GM12801 (cell line): ENCODE data around the gene NDOR1.

Source experiments
- TF ChIP-seq, protein P1 (sequence below): IDR thresholded peaks from one replicate; pipeline ENCODE4 v1.5.1; 2011; ENCODE audit warnings: control low read depth; ENCODE audit not compliant: insufficient read length; ENCODE audit errors: extremely low read depth

Gene NDOR1

GRCh38 chr9:137244486-137245449, 39.3 kb downstream of the NDOR1 start:
- TF ChIP-seq, protein P1, sequence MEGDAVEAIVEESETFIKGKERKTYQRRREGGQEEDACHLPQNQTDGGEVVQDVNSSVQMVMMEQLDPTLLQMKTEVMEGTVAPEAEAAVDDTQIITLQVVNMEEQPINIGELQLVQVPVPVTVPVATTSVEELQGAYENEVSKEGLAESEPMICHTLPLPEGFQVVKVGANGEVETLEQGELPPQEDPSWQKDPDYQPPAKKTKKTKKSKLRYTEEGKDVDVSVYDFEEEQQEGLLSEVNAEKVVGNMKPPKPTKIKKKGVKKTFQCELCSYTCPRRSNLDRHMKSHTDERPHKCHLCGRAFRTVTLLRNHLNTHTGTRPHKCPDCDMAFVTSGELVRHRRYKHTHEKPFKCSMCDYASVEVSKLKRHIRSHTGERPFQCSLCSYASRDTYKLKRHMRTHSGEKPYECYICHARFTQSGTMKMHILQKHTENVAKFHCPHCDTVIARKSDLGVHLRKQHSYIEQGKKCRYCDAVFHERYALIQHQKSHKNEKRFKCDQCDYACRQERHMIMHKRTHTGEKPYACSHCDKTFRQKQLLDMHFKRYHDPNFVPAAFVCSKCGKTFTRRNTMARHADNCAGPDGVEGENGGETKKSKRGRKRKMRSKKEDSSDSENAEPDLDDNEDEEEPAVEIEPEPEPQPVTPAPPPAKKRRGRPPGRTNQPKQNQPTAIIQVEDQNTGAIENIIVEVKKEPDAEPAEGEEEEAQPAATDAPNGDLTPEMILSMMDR, result no peak

DNA sequence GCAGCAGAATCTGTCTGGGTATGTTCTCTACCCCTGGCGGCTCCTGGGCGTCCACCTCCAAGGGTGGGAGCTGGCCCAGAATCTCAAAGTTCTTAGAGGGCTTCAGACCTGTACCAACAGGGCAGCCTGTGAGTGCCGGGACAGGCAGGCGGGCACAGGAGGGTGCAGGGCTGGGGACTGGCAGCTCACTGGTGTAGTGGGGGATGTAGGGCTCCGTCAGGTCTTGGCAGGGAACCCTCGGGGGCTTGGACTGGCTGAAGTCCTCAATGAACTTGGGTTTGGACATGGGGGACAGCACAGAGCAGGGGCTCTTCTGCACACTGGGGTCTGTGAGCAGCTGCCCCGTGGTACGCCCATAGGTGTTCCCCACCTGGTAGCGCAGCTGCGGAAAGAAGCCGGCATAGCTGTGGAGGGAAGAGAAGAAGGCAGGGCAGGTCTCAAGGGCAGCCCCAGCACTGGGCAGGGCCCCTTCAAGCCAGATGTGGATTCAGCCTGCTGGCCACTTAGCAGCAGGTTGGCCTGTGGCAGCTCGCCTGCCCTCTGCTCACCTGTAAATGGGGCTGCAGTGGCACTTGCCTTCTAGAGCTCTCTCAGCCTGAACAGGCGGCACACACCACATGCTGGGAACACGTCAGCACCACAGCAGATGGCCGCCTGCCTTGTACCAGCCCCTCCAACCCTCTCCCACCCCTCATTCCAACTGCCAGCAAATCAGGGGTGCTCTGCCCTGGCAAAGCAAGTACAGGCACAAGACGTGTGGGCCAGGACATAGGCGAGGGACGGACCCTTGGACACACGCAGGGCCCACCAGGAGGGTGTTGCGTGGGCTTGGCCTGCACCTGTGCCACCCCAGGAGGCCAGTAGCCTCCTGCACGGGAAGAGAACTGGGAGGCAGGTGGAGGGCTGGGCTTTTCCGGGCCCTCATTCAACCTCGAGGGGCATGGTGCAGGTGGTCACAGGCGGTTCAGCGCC, 40.2 kb downstream of the NDOR1 start:
- TF ChIP-seq, protein P1, result no peak

DNA sequence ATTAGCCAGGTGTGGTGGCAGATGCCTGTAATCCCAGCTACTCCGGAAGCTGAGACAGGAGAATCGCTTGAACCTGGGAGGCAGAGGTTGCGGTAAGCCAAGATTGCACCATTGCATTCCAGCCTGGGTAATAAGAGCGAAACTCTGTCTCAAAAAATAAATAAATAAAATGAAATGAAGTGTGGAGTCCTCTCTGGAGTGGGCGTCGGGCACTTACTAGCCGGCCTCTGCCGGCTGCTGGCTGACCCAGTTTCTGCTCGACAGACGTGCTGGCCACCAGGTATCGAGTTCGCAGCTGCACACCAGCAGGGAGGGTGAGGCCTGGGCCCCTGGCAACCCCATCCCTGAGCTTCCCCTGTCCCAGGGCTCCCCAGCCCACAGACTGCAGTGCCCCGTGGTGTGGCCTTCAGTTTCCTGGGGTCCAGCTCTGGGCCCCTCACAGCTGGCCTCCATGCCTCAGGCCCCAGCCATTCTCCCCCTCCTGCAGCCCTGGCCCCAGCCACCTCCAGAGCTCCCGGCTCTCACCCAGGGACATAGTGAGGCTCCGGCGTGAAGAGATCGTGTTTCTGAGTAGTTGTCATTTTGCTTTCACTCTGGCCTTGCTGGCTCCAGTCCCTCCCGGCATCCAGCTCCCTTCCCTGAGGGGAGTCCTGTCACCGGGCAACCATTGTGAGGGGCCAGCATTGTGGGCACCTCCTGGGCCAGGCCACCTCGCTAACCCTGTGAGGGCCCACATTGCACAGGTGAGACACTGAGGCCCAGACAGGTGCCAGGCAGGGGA, 41.8 kb downstream of the NDOR1 start:
- TF ChIP-seq, protein P1, result no peak

GRCh38 chr9:137247916-137248175, 42.3 kb downstream of the NDOR1 start:
- TF ChIP-seq, protein P1, result no peak

- TF ChIP-seq, protein P1, result no peak
These were observed 45.1 kb downstream of the NDOR1 start for GRCh38 chr9:137250329-137251193.

GRCh38 chr9:137251194-137251461, 45.6 kb downstream of the NDOR1 start, which contains the start of gene STPG3:
TSS of gene STPG3 (plus strand) at chr9:137251286. CDS start at chr9:137251287, 1 bp downstream.
- TF ChIP-seq, protein P1, result no peak
